HCT116 (cell line): Measurements from ENCODE around the gene CRTC1. TPM values are rescaled to one million over a fixed set of nuclear protein-coding genes. Genes with fewer than 3 reads are reported as not detected.

Experiments used
- ATAC-seq: fragments of 200-7000 bp; cut with Tn5 transposase; 2 replicates; pipeline ENCODE4 v1.9.1; 2020; ENCODE audit warnings: mild to moderate bottlenecking, moderate library complexity
- BruUV-seq: library from RNA; stranded (reverse); fragments of 400-500 nt; replicated peaks from 2 replicates; lab custom pipeline; 2021; lab: Mats Ljungman, UMichigan
- CTCF ChIA-PET: fragments of 300-600 bp; sonication (Branson Sonifier 250); formaldehyde crosslinking; loops from one replicate; lab custom pipeline; 2021; ENCODE audit warnings: antibody characterized with exemption; lab: Charles Lee
- POLR2A ChIA-PET: fragments of 300-600, 350-600 bp; sonication (Branson Sonifier 250); formaldehyde crosslinking; loops from one replicate; lab custom pipeline; 2021; ENCODE audit warnings: antibody characterized with exemption; lab: Charles Lee
- RAD21 ChIA-PET, 2 experiments: fragments of 300-600 bp; sonication (Branson Sonifier 250); formaldehyde crosslinking; loops; one replicate each; lab custom pipeline; 2023; ENCODE audit warnings: low total read pairs in 2 of 2; ENCODE audit not compliant: uncharacterized antibody in 2 of 2, unreplicated experiment in 2 of 2, low non-redundant PET in 1 of 2; lab: Charles Lee
- DNase-seq: peaks from one replicate; pipeline ENCODE4 v3.0.0-alpha.2; 2010; ENCODE audit warnings: low read depth, low spot score
- H2AFZ ChIP-seq: fragments of 200-600 bp; shearing (Covaris generic), sonication (generic); 2 replicates; pipeline ENCODE4 v1.6.1; 2017; ENCODE audit warnings: low read depth, mixed run types, mixed read lengths, antibody characterized with exemption, low read length; ENCODE audit not compliant: poor library complexity, severe bottlenecking
- H3K27ac ChIP-seq: 2 replicates; pipeline ENCODE4 v1.5.1; 2012; ENCODE audit warnings: low read depth, low read length
- H3K27me3 ChIP-seq: fragments of 200-600 bp; sonication (generic); 2 replicates; pipeline ENCODE4 v1.6.1; 2016; ENCODE audit warnings: mixed run types, low read length, mixed read lengths; ENCODE audit not compliant: insufficient read depth
- H3K36me3 ChIP-seq, 2 experiments: fragments of 200-500 bp in 1 of 2; fragments of 200-600 bp in 1 of 2; sonication (Bioruptor generic) in 1 of 2; sonication (generic) in 1 of 2; 2 replicates each; pipeline versions ENCODE4 v1.5.1 to v1.6.1; 2014 to 2016; ENCODE audit warnings: low read length in 2 of 2, inconsistent platforms in 1 of 2, mixed read lengths in 1 of 2, mixed run types in 1 of 2; ENCODE audit not compliant: insufficient read depth in 2 of 2, control insufficient read depth in 1 of 2
- H3K4me1 ChIP-seq, 2 experiments: fragments of 200-600 bp in 1 of 2; sonication (generic) in 1 of 2; 2 replicates each; pipeline versions ENCODE4 v1.5.1 to v1.6.1; 2012 to 2017; ENCODE audit warnings: low read length in 2 of 2, inconsistent platforms in 1 of 2, mild to moderate bottlenecking in 1 of 2, mixed read lengths in 1 of 2, mixed run types in 1 of 2, moderate library complexity in 1 of 2; ENCODE audit not compliant: insufficient read depth in 2 of 2, control insufficient read depth in 1 of 2
- H3K4me2 ChIP-seq: fragments of 200-600 bp; sonication (generic); 2 replicates; pipeline ENCODE4 v1.6.1; 2017; ENCODE audit warnings: mixed run types, low read length, mixed read lengths
- H3K4me3 ChIP-seq, 2 experiments: fragments of 200-600 bp in 1 of 2; sonication (generic) in 1 of 2; replicated peaks in 1 of 2; 2 replicates each; pipeline ENCODE4 v1.5.1; 2011 to 2016; ENCODE audit warnings: low read length in 2 of 2, control low read depth in 1 of 2, low read depth in 1 of 2, mild to moderate bottlenecking in 1 of 2, mixed read lengths in 1 of 2, mixed run types in 1 of 2
- H3K79me2 ChIP-seq: fragments of 200-600 bp; sonication (generic); 2 replicates; pipeline ENCODE4 v1.6.1; 2017; ENCODE audit warnings: mild to moderate bottlenecking, mixed run types, low read length, moderate library complexity, mixed read lengths; ENCODE audit not compliant: insufficient read depth
- H3K9ac ChIP-seq: fragments of 200-600 bp; sonication (generic); 2 replicates; pipeline ENCODE4 v1.6.1; 2016; ENCODE audit warnings: low read length, mixed read lengths
- H3K9me2 ChIP-seq: fragments of 200-600 bp; sonication (generic), shearing (Covaris generic); 2 replicates; pipeline ENCODE4 v1.6.1; 2017; ENCODE audit warnings: mixed run types, mild to moderate bottlenecking, moderate library complexity; ENCODE audit not compliant: insufficient read depth
- H3K9me3 ChIP-seq, 2 experiments: fragments of 200-500 bp in 1 of 2; fragments of 200-600 bp in 1 of 2; sonication (Bioruptor generic) in 1 of 2; sonication (generic) in 1 of 2; 2 replicates each; pipeline ENCODE4 v1.6.1; 2014 to 2017; ENCODE audit warnings: low read length in 2 of 2, mixed read lengths in 2 of 2, inconsistent platforms in 1 of 2, low read depth in 1 of 2, mild to moderate bottlenecking in 1 of 2, mixed run types in 1 of 2, moderate library complexity in 1 of 2; ENCODE audit not compliant: control insufficient read depth in 1 of 2, insufficient read depth in 1 of 2
- H4K20me1 ChIP-seq: fragments of 200-600 bp; sonication (generic), shearing (Covaris generic); 2 replicates; pipeline ENCODE4 v1.6.1; 2017; ENCODE audit warnings: mixed run types, mild to moderate bottlenecking, moderate library complexity; ENCODE audit not compliant: insufficient read depth
- CBX3 ChIP-seq: IDR thresholded peaks from 2 replicates; pipeline ENCODE4 v1.6.1; 2012; ENCODE audit warnings: low read depth
- CEBPB ChIP-seq: IDR thresholded peaks from 2 replicates; pipeline ENCODE4 v1.6.1; 2012; ENCODE audit warnings: low read depth
- EGR1 ChIP-seq: IDR thresholded peaks from 2 replicates; pipeline ENCODE4 v1.6.1; 2012; ENCODE audit warnings: low read depth
- ELF1 ChIP-seq: IDR thresholded peaks from 2 replicates; pipeline ENCODE4 v1.6.1; 2012; ENCODE audit warnings: low read depth, borderline replicate concordance
- EZH2 ChIP-seq: fragments of 200-600 bp; sonication (generic); IDR thresholded peaks from 2 replicates; pipeline ENCODE4 v1.6.1; 2017; ENCODE audit warnings: antibody characterized with exemption, mixed run types
- JUND ChIP-seq: IDR thresholded peaks from 2 replicates; pipeline ENCODE4 v1.6.1; 2012
- POLR2A ChIP-seq: IDR thresholded peaks from 2 replicates; pipeline ENCODE4 v1.7.0; 2011; ENCODE audit warnings: borderline replicate concordance; ENCODE audit not compliant: insufficient read depth, insufficient read length; ENCODE audit errors: extremely low read depth
- POLR2AphosphoS5 ChIP-seq: IDR thresholded peaks from 2 replicates; pipeline ENCODE4 v1.6.1; 2011; ENCODE audit warnings: mild to moderate bottlenecking, low read depth, low read length, moderate library complexity
- SP1 ChIP-seq: IDR thresholded peaks from 2 replicates; pipeline ENCODE4 v1.6.1; 2012; ENCODE audit warnings: low read depth
- ZNF274 ChIP-seq: fragments of 200-500 bp; sonication (Bioruptor generic); IDR thresholded peaks from 2 replicates; pipeline ENCODE4 v1.6.1; 2014; ENCODE audit warnings: mild to moderate bottlenecking, low read depth, low read length, inconsistent platforms
- intact Hi-C: fragments of 100-400 bp; cut with micrococcal nuclease; formaldehyde crosslinking; loops from 2 replicates; pipeline ENCODE4 v1.10.0; 2022
- total RNA-seq: library from RNA; stranded (reverse); gene quantifications from one replicate; pipeline ENCODE4 v1.2.1, GENCODE V29; 2021; ENCODE audit not compliant: unreplicated experiment
- TF ChIP-seq, protein P1 (sequence below): IDR thresholded peaks from 2 replicates; pipeline ENCODE4 v1.6.1; 2012; ENCODE audit warnings: low read depth
- TF ChIP-seq, protein P2 (sequence below): IDR thresholded peaks from 2 replicates; pipeline ENCODE4 v1.6.1; 2011; ENCODE audit warnings: mild to moderate bottlenecking, low read length, moderate library complexity; ENCODE audit not compliant: insufficient replicate concordance; ENCODE audit errors: extremely low read depth

The CRTC1 gene
- total RNA-seq, 1 experiment from 2014 or later, result 14.9 TPM

DNA sequence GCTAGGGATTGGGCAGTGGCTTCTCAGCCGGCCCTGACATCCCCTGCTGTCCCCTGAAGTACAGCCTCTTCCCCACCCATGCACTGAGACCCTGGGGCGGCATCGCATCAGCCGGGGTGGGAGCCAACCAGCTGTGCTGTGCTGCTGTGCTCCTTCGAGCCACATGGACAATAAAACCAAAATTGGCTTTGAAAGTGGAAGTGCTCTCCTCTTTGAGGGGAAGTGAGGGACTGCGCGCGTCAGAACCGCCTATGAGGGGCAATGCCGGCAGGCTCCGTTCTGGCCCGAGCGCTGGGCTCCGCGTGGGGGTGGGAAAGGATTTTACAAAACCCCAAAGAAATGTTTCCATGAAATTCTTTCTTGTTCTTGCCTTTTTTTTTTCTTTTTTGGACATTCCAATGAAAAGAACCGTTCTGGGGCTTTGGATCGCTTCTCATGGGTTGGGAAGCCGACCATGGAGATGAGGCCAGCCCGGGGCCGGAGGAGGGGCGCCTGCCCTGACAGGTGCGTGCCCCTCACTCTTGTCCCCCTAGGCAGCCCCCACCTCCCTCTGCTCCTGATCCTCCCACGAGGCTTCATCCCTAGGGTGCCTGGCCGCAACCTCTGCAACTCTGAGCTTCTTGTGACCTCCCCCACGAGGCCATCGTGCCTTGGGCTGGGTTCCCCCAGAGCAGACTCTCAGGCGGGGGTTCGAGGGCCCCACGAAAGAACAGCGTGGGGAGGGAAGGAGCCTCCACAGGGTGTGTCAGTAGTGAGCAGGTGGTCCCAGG, 24.0 kb upstream of the CRTC1 start:
- ATAC-seq (peak; percentile 10; the same call in 1 of the 2 replicates), DNase-seq (no peak)
- ChIA-PET CTCF (no interaction called here), RAD21 (no interaction called here), POLR2A (no interaction called here)
- H3K4me3 ChIP-seq, result peak overlapping the region in 1 of 2 experiments; percentile 37; a peak in 2 of 4 replicates
- TF ChIP-seq POLR2AphosphoS5 (no peak), ELF1 (no peak), EGR1 (no peak), ZNF274 (no peak), CBX3 (no peak), SP1 (no peak), EZH2 (no peak), CEBPB (no peak), POLR2A (no peak), JUND (no peak)
- TF ChIP-seq, protein P1, sequence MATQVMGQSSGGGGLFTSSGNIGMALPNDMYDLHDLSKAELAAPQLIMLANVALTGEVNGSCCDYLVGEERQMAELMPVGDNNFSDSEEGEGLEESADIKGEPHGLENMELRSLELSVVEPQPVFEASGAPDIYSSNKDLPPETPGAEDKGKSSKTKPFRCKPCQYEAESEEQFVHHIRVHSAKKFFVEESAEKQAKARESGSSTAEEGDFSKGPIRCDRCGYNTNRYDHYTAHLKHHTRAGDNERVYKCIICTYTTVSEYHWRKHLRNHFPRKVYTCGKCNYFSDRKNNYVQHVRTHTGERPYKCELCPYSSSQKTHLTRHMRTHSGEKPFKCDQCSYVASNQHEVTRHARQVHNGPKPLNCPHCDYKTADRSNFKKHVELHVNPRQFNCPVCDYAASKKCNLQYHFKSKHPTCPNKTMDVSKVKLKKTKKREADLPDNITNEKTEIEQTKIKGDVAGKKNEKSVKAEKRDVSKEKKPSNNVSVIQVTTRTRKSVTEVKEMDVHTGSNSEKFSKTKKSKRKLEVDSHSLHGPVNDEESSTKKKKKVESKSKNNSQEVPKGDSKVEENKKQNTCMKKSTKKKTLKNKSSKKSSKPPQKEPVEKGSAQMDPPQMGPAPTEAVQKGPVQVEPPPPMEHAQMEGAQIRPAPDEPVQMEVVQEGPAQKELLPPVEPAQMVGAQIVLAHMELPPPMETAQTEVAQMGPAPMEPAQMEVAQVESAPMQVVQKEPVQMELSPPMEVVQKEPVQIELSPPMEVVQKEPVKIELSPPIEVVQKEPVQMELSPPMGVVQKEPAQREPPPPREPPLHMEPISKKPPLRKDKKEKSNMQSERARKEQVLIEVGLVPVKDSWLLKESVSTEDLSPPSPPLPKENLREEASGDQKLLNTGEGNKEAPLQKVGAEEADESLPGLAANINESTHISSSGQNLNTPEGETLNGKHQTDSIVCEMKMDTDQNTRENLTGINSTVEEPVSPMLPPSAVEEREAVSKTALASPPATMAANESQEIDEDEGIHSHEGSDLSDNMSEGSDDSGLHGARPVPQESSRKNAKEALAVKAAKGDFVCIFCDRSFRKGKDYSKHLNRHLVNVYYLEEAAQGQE, result no peak
- TF ChIP-seq, protein P2, sequence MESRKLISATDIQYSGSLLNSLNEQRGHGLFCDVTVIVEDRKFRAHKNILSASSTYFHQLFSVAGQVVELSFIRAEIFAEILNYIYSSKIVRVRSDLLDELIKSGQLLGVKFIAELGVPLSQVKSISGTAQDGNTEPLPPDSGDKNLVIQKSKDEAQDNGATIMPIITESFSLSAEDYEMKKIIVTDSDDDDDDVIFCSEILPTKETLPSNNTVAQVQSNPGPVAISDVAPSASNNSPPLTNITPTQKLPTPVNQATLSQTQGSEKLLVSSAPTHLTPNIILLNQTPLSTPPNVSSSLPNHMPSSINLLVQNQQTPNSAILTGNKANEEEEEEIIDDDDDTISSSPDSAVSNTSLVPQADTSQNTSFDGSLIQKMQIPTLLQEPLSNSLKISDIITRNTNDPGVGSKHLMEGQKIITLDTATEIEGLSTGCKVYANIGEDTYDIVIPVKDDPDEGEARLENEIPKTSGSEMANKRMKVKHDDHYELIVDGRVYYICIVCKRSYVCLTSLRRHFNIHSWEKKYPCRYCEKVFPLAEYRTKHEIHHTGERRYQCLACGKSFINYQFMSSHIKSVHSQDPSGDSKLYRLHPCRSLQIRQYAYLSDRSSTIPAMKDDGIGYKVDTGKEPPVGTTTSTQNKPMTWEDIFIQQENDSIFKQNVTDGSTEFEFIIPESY, result no peak
- peak overlapping the region; percentile 49 for H3K9ac ChIP-seq
- BruUV-seq, result no TSS peak
- H3K27me3 ChIP-seq, result no peaks in the 10 kb centered on the region
- peak overlapping the region; percentile 50; the same call in 1 of the 2 replicates for H3K27ac ChIP-seq
- intact Hi-C loops, result no loop called here
- no peaks in the 10 kb centered on the region for H4K20me1 ChIP-seq
- H3K36me3 ChIP-seq, result no peaks in the 10 kb centered on the region
- peaks cover 8% of the 10 kb centered on the region; the same call in 1 of the 2 replicates for H3K79me2 ChIP-seq
- H2AFZ ChIP-seq, result no peak overlapping the region
- peaks cover 16 to 33% of the 10 kb centered on the region in 2 experiments for H3K4me1 ChIP-seq
- peak overlapping the region; percentile 72 for H3K4me2 ChIP-seq
- no peaks in the 10 kb centered on the region for H3K9me2 ChIP-seq
- H3K9me3 ChIP-seq, result no peaks in the 10 kb centered on the region
